ENCODE measurements around the gene NHLRC2.

NHLRC2 gene

DNA sequence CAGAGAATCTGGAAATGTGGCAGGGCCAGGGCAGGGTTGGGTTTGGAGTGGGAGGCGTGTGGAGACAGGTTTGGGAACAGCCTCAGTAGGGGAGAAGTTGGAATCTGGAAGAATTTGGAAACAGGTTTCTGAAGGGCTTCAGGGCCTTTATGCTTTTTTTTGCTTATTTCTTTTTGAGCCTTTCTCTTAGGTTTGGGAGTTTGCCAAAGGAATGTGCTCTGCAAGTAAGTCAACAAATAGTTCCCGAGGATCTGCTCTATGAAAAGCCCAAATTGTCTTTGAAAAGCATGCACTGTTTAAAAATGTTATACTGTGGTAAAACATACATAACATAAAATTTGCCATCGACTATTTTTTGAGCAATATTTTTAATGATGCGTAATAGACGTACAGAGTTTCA, 102.6 kb downstream of the NHLRC2 start:
- ChIA-PET CTCF (interaction anchor here (1.5 kb wide), 1 partner anchor 23 kb away, joined by 3 read pairs; no protein-coding TSS in a partner anchor), POLR2A (no interaction called here)
- DNase-seq (ENCODE audit: low read depth, low spot score), result peak; percentile 79
- H3K4me3 ChIP-seq (ENCODE audit: low read depth, low read length), result no peak overlapping the region
- no peak for TF ChIP-seq CTCF (IDR thresholded peaks at IDR 0.05; ENCODE audit: insufficient read depth, low read length, missing control alignments)

DNA sequence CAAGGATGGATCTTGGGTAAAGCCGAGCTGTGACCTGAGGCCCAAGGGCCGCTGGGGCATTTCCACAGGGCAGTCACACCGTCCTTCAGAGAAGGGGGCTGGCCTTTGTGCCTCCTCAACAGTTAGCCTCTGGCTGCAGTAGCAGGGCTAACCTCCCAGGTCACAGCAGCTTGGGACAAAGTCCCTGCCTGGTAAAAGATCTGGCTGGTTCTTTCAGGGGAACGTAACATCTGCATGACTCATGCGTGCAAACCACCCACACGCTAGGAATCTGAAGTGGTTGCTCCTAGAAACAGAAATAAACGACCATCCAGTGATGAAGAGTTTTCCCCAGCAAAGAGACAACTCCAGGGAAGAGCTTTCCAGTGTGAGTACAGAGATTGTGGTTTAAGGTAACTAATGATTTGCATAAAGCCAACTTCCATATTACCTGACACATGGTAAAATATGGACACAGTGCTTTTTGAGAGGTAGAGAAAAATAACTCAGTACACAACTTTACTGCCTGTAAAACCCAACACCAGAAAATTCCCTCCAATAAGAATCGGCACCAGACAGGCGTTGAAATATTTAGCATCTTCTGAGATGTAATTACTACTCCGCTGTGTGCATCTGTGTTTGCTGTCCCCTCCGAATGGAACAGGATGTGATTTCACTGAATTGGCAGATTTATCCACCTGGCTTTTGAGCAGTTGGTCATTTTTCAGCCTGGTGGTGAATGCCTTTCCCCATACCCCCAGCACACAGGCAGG, 104.3 kb downstream of the NHLRC2 start:
- DNase-seq (ENCODE audit: low read depth, low spot score), result peak; percentile 77

GRCh38 chr10:113959383-113959760, 104.9 kb downstream of the NHLRC2 start:
- no peak for DNase-seq (ENCODE audit: low read depth, low spot score)
- TF ChIP-seq CTCF (IDR thresholded peaks at IDR 0.05; ENCODE audit: insufficient read depth, low read length, missing control alignments), result no peak
- CTCF ChIA-PET, result no interaction called here
- POLR2A ChIA-PET, result interaction anchor here (1.0 kb wide), 1 partner anchor 15 kb away, joined by 3 read pairs; no protein-coding TSS in a partner anchor
- no peak overlapping the region for H3K4me3 ChIP-seq (ENCODE audit: low read depth, low read length)

More for the DNA sequence above, 104.3 kb downstream of the NHLRC2 start:
- TF ChIP-seq CTCF (IDR thresholded peaks at IDR 0.05; ENCODE audit: insufficient read depth, low read length, missing control alignments), result no peak
- CTCF ChIA-PET, result no interaction called here
- POLR2A ChIA-PET, result interaction anchor here (1.0 kb wide), 1 partner anchor 14 kb away, joined by 3 read pairs; no protein-coding TSS in a partner anchor
- H3K4me3 ChIP-seq (ENCODE audit: low read depth, low read length), result no peak overlapping the region

- no peak for DNase-seq (ENCODE audit: low read depth, low spot score)
- CTCF ChIA-PET, result interaction anchor here (0.9 kb wide), 1 partner anchor 11 kb away, joined by 3 read pairs; no protein-coding TSS in a partner anchor
- POLR2A ChIA-PET, result no interaction called here
- no peak overlapping the region for H3K4me3 ChIP-seq (ENCODE audit: low read depth, low read length)
- no peak for TF ChIP-seq CTCF (IDR thresholded peaks at IDR 0.05; ENCODE audit: insufficient read depth, low read length, missing control alignments)
Observed at GRCh38 chr10:113960617-113961181, 106.2 kb downstream of the NHLRC2 start.

- POLR2A ChIA-PET, result no interaction called here
- CTCF ChIA-PET, result no interaction called here
Observed at GRCh38 chr10:113961182-113962031, 106.9 kb downstream of the NHLRC2 start.

More at GRCh38 chr10:113961182-113962031, 106.9 kb downstream of the NHLRC2 start:
- H3K4me3 ChIP-seq (ENCODE audit: low read depth, low read length), result no peak overlapping the region
- no peak for DNase-seq (ENCODE audit: low read depth, low spot score)
- TF ChIP-seq CTCF (IDR thresholded peaks at IDR 0.05; ENCODE audit: insufficient read depth, low read length, missing control alignments), result no peak

Data from AG04449 (cell line).